ENCODE results near the gene SNX8. TPM values are rescaled to one million over a fixed set of nuclear protein-coding genes. Genes with fewer than 3 reads are reported as not detected.

SNX8 gene
- total and polyA plus RNA-seq, 4 donors, result 8.7 to 20.8 (median 14.8) TPM

GRCh38 chr7:2299870-2300512, 14.2 kb downstream of the SNX8 start:
- Histone ChIP-seq H3K4me3 (ENCODE audit: low read depth in 1 of 3, low read length in 3 of 3) (no peak overlapping the region), H3K9me3 (ENCODE audit: control insufficient read depth in 4 of 4, low read length in 3 of 4) (no peaks in the 10 kb centered on the region), H3K27me3 (ENCODE audit: control insufficient read depth in 4 of 4, insufficient read depth in 4 of 4, low read length in 3 of 4) (no peaks in the 10 kb centered on the region), H3K27ac (ENCODE audit: low read depth in 1 of 2, low read length in 2 of 2) (peak overlapping the region; percentile 14 to 43), H3K4me1 (ENCODE audit: control insufficient read depth in 4 of 4, insufficient read depth in 4 of 4, low read length in 3 of 4) (no peaks in the 10 kb centered on the region), H3K36me3 (ENCODE audit: control insufficient read depth in 4 of 4, insufficient read depth in 3 of 4, low read depth in 1 of 4, low read length in 3 of 4) (no peaks in the 10 kb centered on the region), H3K9ac (ENCODE audit: low read depth in 1 of 2, low read length in 2 of 2) (peak overlapping the region in 1 of 2 donors; percentile 19)
- no peak for DNase-seq (ENCODE audit: low spot score)
- WGBS, result 73% methylated on average over 9 of the region's 9 CpGs
- no peak for TF ChIP-seq SP1 (IDR thresholded peaks at IDR 0.05)
- TF ChIP-seq ATF3 (IDR thresholded peaks at IDR 0.05), result no peak
- TF ChIP-seq FOXA1 (IDR thresholded peaks at IDR 0.05), result no peak
- TF ChIP-seq YY1 (IDR thresholded peaks at IDR 0.05), result no peak
- no peak for TF ChIP-seq REST (IDR thresholded peaks at IDR 0.05)
- no peak for TF ChIP-seq RAD21 (IDR thresholded peaks at IDR 0.05)
- TF ChIP-seq HNF4A (conservative IDR thresholded peaks at IDR 0.05), result no peak
- TF ChIP-seq GABPA (IDR thresholded peaks at IDR 0.05 in 1 of 2, conservative IDR thresholded peaks at IDR 0.05 in 1 of 2), result no peak
- no peak for TF ChIP-seq NR2F2 (IDR thresholded peaks at IDR 0.05)
- TF ChIP-seq JUND (IDR thresholded peaks at IDR 0.05), result no peak
- no peak for TF ChIP-seq TAF1 (conservative IDR thresholded peaks at IDR 0.05)
- TF ChIP-seq FOXA2 (IDR thresholded peaks at IDR 0.05), result no peak
- no peak for TF ChIP-seq EGR1 (IDR thresholded peaks at IDR 0.05; ENCODE audit: low read depth in 2 of 2)
- TF ChIP-seq ZBTB33 (IDR thresholded peaks at IDR 0.05), result no peak
- TF ChIP-seq MAX (IDR thresholded peaks at IDR 0.05), result no peak
- no peak for TF ChIP-seq RXRA (IDR thresholded peaks at IDR 0.05)
- no peak for TF ChIP-seq CTCF (IDR thresholded peaks at IDR 0.05; ENCODE audit: low read depth, low read length, missing input control)
- TF ChIP-seq HNF4G (IDR thresholded peaks at IDR 0.05), result no peak

Measured in liver (tissue), 9 donors.